Measurements from ENCODE around the gene SFRP2. TPM values are rescaled to one million over a fixed set of nuclear protein-coding genes. Genes with fewer than 3 reads are reported as not detected.

SFRP2 gene
- total RNA-seq (2022; extraction: Qiagen RNA extraction): 0.03 TPM in 2 of 5 replicates, not detected in the others

GRCh38 chr4:153788413-153789276 is at the start of gene SFRP2:
Gene SFRP2, minus strand, starts transcription at chr4:153789083. Its CDS starts 248 bp downstream, at chr4:153788835.

GRCh38 chr4:153759407-153760316 is 29.2 kb downstream of the SFRP2 start, which contains the start of gene RNF175:
Gene RNF175, minus strand, starts transcription at chr4:153760024. Its CDS starts 162 bp downstream, at chr4:153759862.

Other genes with a start within 250 kb of the SFRP2 start
- 0.57 to 0.86 TPM (median 0.79 TPM) in 5 replicates for gene TLR2, start 104.8 kb downstream of the SFRP2 start, total RNA-seq (2022; extraction: Qiagen RNA extraction)
- gene RNF175, start 29.1 kb downstream of the SFRP2 start, total RNA-seq (2022; extraction: Qiagen RNA extraction): 0.10 TPM in 1 of 5 replicates, not detected in the others